A549 (cell line): ENCODE data around the gene IQCE. TPM values are rescaled to one million over a fixed set of nuclear protein-coding genes. Genes with fewer than 3 reads are reported as not detected.
A peak's percentile ranks its signal among the peaks of the same experiment; 100 is the strongest.

Source experiments
- ATAC-seq, 2 experiments: fragments of 200-7000 bp in 1 of 2; fragments of >200 bp in 1 of 2; cut with Nextera tagmentation in 1 of 2; cut with Tn5 transposase in 1 of 2; 3 replicates each; pipeline versions ENCODE4 v1.8.0 to v1.9.1; 2018 to 2020; ENCODE audit warnings: mild to moderate bottlenecking in 1 of 2, moderate library complexity in 1 of 2
- CTCF ChIA-PET: fragments of 300-600 bp; sonication (Branson Sonifier 250); formaldehyde crosslinking; extraction: SDS; loops from one replicate; lab custom pipeline; 2021; ENCODE audit warnings: antibody characterized with exemption, inconsistent platforms; lab: Yijun Ruan, JAX
- POLR2A ChIA-PET: fragments of 350-600 bp; formaldehyde crosslinking; extraction: SDS; loops from one replicate; lab custom pipeline; 2021; ENCODE audit warnings: antibody characterized with exemption, inconsistent platforms; lab: Yijun Ruan, JAX
- DNase-seq, 2 experiments: peaks; one replicate each; pipeline versions ENCODE4 v3.0.0 to v3.0.0-alpha.2; 2011 to 2016; ENCODE audit warnings: low read depth in 1 of 2, low spot score in 1 of 2
- FAIRE-seq: peaks from 2 replicates; lab custom pipeline; 2011; peaks lifted over from hg19 to GRCh38; lab: Jason Lieb, UNC
- H3K27ac ChIP-seq, 2 experiments: fragments of >200 bp; sonication (Bioruptor Twin); formaldehyde crosslinking; 3 replicates each; pipeline ENCODE4 v1.5.1; 2016 to 2017
- H3K4me1 ChIP-seq: fragments of >200 bp; sonication (Bioruptor Twin); formaldehyde crosslinking; 3 replicates; pipeline ENCODE4 v1.6.1; 2016
- H3K4me2 ChIP-seq: fragments of >200 bp; sonication (Bioruptor Twin); formaldehyde crosslinking; 3 replicates; pipeline ENCODE4 v1.6.1; 2016
- H3K4me3 ChIP-seq: fragments of >200 bp; sonication (Bioruptor Twin); formaldehyde crosslinking; 3 replicates; pipeline ENCODE4 v1.5.1; 2016
- H3K9me3 ChIP-seq: fragments of >200 bp; sonication (Bioruptor Twin); formaldehyde crosslinking; 3 replicates; pipeline ENCODE4 v1.6.1; 2016
- BHLHE40 ChIP-seq: IDR thresholded peaks from 2 replicates; pipeline ENCODE4 v1.6.1; 2012; ENCODE audit warnings: low read depth, low read length, inconsistent platforms
- CBX2 ChIP-seq: fragments of 200-600 bp; sonication (generic); IDR thresholded peaks from 2 replicates; pipeline ENCODE4 v1.6.1; 2016; ENCODE audit warnings: low read depth, mild to moderate bottlenecking, borderline replicate concordance
- CEBPB ChIP-seq, 2 experiments: fragments of >200 bp in 1 of 2; sonication (Bioruptor Twin) in 1 of 2; formaldehyde crosslinking in 1 of 2; IDR thresholded peaks; 2 replicates each; pipeline ENCODE4 v1.6.1; 2012 to 2016
- ESRRA ChIP-seq: fragments of 150-350 bp; IDR thresholded peaks from 2 replicates; pipeline ENCODE4 v1.6.1; 2014; ENCODE audit warnings: mild to moderate bottlenecking, low read length, borderline replicate concordance
- FOSB ChIP-seq: fragments of 250-450 bp; sonication (Bioruptor Pico); IDR thresholded peaks from 2 replicates; pipeline ENCODE4 v1.5.0; 2020; ENCODE audit warnings: mild to moderate bottlenecking, moderate library complexity
- FOXS1 ChIP-seq: fragments of 250-450 bp; sonication (Bioruptor Pico); IDR thresholded peaks from 2 replicates; pipeline ENCODE4 v1.5.0; 2020; ENCODE audit warnings: mild to moderate bottlenecking, moderate library complexity
- HDAC2 ChIP-seq: fragments of 200-600 bp; sonication (generic); IDR thresholded peaks from 2 replicates; pipeline ENCODE4 v1.6.1; 2016
- HOXA7 ChIP-seq: fragments of 250-450 bp; sonication (Bioruptor Pico); IDR thresholded peaks from 2 replicates; pipeline ENCODE4 v1.5.0; 2020; ENCODE audit warnings: mild to moderate bottlenecking, moderate library complexity
- JUN ChIP-seq, 2 experiments: fragments of >200 bp; sonication (Bioruptor Twin); formaldehyde crosslinking; IDR thresholded peaks; 2 replicates in 1 of 2; 3 replicates in 1 of 2; pipeline ENCODE4 v1.6.1; 2016 to 2017
- KDM1A ChIP-seq: fragments of 200-600 bp; sonication (generic); IDR thresholded peaks from 2 replicates; pipeline ENCODE4 v1.6.1; 2016; ENCODE audit warnings: low read depth, mild to moderate bottlenecking
- KDM5A ChIP-seq: fragments of 200-600 bp; sonication (generic); IDR thresholded peaks from 2 replicates; pipeline ENCODE4 v1.6.1; 2016; ENCODE audit warnings: antibody characterized with exemption, mild to moderate bottlenecking
- PBX3 ChIP-seq: IDR thresholded peaks from 2 replicates; pipeline ENCODE4 v1.6.1; 2012
- REST ChIP-seq: fragments of 200-600 bp; sonication (generic); IDR thresholded peaks from 2 replicates; pipeline ENCODE4 v1.6.1; 2016; ENCODE audit warnings: antibody characterized with exemption, mild to moderate bottlenecking, moderate library complexity
- SREBF2 ChIP-seq: fragments of 450-650 bp; IDR thresholded peaks from 2 replicates; pipeline ENCODE4 v1.6.1; 2014; ENCODE audit warnings: mild to moderate bottlenecking, moderate library complexity
- TFCP2L1 ChIP-seq: fragments of 250-450 bp; sonication (Bioruptor Pico); IDR thresholded peaks from 2 replicates; pipeline ENCODE4 v1.5.0; 2021; ENCODE audit warnings: mild to moderate bottlenecking
- USF2 ChIP-seq: fragments of 450-650 bp; IDR thresholded peaks from 2 replicates; pipeline ENCODE4 v1.6.1; 2014; ENCODE audit warnings: antibody characterized with exemption
- ZFP36 ChIP-seq: fragments of 450-650 bp; IDR thresholded peaks from 2 replicates; pipeline ENCODE4 v1.6.1; 2014; ENCODE audit warnings: borderline replicate concordance; ENCODE audit not compliant: partially characterized antibody
- ZSCAN20 ChIP-seq: fragments of 250-450 bp; sonication (Bioruptor Pico); IDR thresholded peaks from 2 replicates; pipeline ENCODE4 v1.8.0; 2022; ENCODE audit warnings: mild to moderate bottlenecking, moderate library complexity
- WGBS: methylation state at CpG from one replicate; pipeline ENCODE4 v1.1.6; 2017; ENCODE audit errors: missing lambda C conversion rate; 5-methylcytosine and 5-hydroxymethylcytosine counted together
- polyA plus RNA-seq, 4 experiments: library from polyadenylated mRNA; depleted of rRNA in 3 of 4; stranded (reverse); fragments of >200 nt; fragmentation: RNase III in 1 of 4; extraction: RNeasy Plus Mini Kit Qiagen cat#74134 plus additional on column Dnase treatment in 1 of 4; gene quantifications; 2 replicates in 3 of 4; 3 replicates in 1 of 4; pipeline ENCODE4 v1.2.3, GENCODE V29; 2011 to 2017

The IQCE gene
- polyA plus RNA-seq, 2 of the 4 experiments (the other 2 are of a cell fraction): 10.6 to 13.0 TPM

GRCh38 chr7:2521341-2521745 lies 37.4 kb upstream of the IQCE start:
- FAIRE-seq: no peak

GRCh38 chr7:2521952-2522591 lies 36.7 kb upstream of the IQCE start:
- Histone ChIP-seq H3K4me2 (peak overlapping the region; percentile 99), H3K4me1 (peaks cover 76% of the 10 kb centered on the region), H3K27ac (peak overlapping the region; percentile 81 to 95)
- ChIA-PET POLR2A (no interaction called here), CTCF (interaction anchor here (0.7 to 0.8 kb wide), 2 partner anchors 36 to 73 kb away, joined by 3 read pairs; partner anchors contain the start of gene IQCE)
- FAIRE-seq: no peak
- TF ChIP-seq BHLHE40: no peak
- peak in 1 of 2 experiments; percentile 65; a peak in 2 of 4 replicates for TF ChIP-seq CEBPB (IDR thresholded peaks at IDR 0.05)
- TF ChIP-seq KDM1A: peak; percentile 35; the same call in 1 of the 2 replicates
- TF ChIP-seq ZFP36: peak; percentile 99
- TF ChIP-seq, all 56 proteins: peak for 3
- WGBS: 16% methylated on average over 13 of the region's 17 CpGs
- Histone ChIP-seq H3K4me3 (peak overlapping the region; percentile 11; the same call in 1 of the 3 replicates), H3K9me3 (no peaks in the 10 kb centered on the region)
- DNase-seq (peak in 1 of 2 experiments; percentile 51), ATAC-seq (no peak)

More at GRCh38 chr7:2521341-2521745, 37.4 kb upstream of the IQCE start:
- TF ChIP-seq PBX3: no peak
- no peak for TF ChIP-seq SREBF2
- TF ChIP-seq REST: no peak
- TF ChIP-seq JUN (IDR thresholded peaks at IDR 0.05): no peak
- no peak for TF ChIP-seq HDAC2
- TF ChIP-seq HOXA7 (CRISPR knock-in tag): no peak
- no peak for TF ChIP-seq CBX2
- no peak for TF ChIP-seq KDM5A
- TF ChIP-seq ZSCAN20: no peak
- no peak for TF ChIP-seq TFCP2L1 (CRISPR knock-in tag)
- TF ChIP-seq FOXS1: no peak
- no peak for TF ChIP-seq ESRRA
- no peak for TF ChIP-seq FOSB (CRISPR knock-in tag)
- no peak for TF ChIP-seq USF2
- TF ChIP-seq ZFP36: no peak
- Histone ChIP-seq H3K4me3 (no peak overlapping the region; the same call in 2 of the 3 replicates), H3K4me2 (peak overlapping the region; percentile 99), H3K9me3 (no peaks in the 10 kb centered on the region), H3K27ac (peak overlapping the region in 1 of 2 experiments; percentile 95; a peak in 3 of 6 replicates), H3K4me1 (peaks cover 76% of the 10 kb centered on the region)
- DNase-seq (no peak), ATAC-seq (no peak)
- POLR2A ChIA-PET: no interaction called here
- 94% methylated on average over 9 of the region's 21 CpGs for WGBS
- CTCF ChIA-PET: interaction anchor here (1.3 to 1.4 kb wide), 2 partner anchors 37 to 43 kb away, joined by 3 to 4 read pairs; partner anchors contain the start of gene IQCE
